ENCODE measurements around the gene MLC1.

MLC1 gene

DNA sequence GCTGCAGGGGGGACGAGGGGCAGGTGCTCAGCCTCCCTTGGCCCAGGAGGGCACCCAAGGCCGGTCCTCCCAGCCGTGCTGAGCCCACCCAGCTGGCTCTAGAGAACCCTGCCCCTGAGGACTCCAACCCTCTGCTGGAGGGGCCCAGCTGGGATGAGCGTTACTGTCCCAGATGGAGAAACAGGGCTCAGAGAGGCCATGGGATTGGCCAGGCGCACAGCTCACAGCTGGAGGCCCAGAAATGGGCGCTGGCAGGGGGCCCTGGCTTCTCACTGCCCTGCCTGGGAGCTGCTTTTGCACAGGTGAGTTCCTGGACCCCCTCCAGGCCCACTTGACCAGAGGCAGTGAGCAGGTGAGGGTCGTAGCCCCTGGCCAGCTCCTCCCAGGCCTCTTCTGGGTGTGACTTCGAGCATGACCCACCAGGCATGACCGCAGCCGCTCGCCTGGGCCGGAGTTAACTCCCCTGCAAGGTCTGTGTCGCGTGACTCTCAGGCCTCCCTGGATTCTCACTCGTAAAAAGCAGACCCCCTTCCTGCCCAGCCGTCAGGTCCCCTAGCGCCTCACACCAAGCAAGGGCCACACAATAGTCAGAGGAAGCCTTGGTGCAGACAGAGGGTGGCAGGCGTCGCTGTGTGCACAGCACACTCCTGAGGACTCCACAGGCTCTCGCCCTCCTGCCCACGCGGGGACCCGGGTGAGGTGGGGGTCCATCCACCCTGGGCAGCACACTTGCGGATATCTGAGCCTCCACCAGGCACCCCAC is 52.9 kb downstream of the MLC1 start:
- no peak overlapping the region for H3K27ac ChIP-seq
- TF ChIP-seq, protein P1, sequence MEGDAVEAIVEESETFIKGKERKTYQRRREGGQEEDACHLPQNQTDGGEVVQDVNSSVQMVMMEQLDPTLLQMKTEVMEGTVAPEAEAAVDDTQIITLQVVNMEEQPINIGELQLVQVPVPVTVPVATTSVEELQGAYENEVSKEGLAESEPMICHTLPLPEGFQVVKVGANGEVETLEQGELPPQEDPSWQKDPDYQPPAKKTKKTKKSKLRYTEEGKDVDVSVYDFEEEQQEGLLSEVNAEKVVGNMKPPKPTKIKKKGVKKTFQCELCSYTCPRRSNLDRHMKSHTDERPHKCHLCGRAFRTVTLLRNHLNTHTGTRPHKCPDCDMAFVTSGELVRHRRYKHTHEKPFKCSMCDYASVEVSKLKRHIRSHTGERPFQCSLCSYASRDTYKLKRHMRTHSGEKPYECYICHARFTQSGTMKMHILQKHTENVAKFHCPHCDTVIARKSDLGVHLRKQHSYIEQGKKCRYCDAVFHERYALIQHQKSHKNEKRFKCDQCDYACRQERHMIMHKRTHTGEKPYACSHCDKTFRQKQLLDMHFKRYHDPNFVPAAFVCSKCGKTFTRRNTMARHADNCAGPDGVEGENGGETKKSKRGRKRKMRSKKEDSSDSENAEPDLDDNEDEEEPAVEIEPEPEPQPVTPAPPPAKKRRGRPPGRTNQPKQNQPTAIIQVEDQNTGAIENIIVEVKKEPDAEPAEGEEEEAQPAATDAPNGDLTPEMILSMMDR (IDR thresholded peaks at IDR 0.05) = no peak

DNA sequence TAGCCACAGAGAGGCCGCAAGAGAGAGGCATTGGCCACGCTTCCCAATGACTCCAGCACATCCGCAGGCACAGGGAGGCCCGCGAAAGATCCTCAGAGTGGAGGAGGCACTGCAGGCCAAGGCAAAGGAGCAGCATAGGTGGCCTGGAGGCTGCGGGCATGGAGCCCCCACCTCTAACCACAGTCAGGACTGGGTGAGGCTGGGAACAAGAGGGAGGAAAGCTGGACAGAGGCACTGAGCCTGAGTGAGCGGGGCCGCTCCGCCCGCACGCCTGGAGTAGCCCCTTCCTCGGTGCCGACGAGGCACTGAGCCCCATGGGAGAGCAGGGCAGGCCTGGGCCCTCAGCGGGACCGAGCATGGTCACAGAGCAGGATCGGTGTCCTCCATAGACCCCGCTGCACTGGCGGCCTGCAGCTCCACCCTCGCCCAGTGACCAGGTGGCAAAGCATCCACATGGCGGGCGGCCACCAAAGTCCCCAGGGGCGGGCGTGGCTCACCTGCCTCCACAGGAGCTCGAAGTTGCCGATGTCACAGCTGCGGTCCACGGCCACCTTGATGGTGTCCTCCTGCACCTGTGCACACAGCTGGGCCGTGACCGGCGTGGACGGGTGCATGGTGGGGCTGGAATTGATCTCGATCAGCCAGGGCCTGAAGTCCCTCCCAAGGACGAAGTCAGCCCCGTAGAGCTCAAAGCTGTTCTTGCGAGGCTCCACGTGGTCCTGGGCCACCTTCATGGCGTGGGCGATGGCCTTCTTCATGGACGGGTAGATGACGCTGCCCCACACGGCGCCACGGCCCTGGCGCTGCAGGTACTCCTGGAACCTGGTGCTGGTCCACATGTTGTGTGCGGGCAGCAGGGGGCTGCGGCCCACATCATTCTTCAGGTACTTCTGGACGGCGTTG is 53.8 kb downstream of the MLC1 start:
- Histone ChIP-seq H3K4me1 (no peaks in the 10 kb centered on the region), H3K79me2 (no peaks in the 10 kb centered on the region), H2AFZ (no peak overlapping the region), H3K4me3 (ENCODE audit: low read depth, low read length) (no peak overlapping the region), H3K9ac (no peak overlapping the region), H3K4me2 (ENCODE audit: low read length) (no peak overlapping the region), H3K27ac (no peak overlapping the region), H3K27me3 (ENCODE audit: control insufficient read depth, insufficient read depth, low read length) (no peaks in the 10 kb centered on the region), H3K36me3 (ENCODE audit: control insufficient read depth, insufficient read depth, low read length) (no peaks in the 10 kb centered on the region), H3K9me3 (ENCODE audit: control insufficient read depth, low read length) (no peaks in the 10 kb centered on the region)
- TF ChIP-seq, protein P1 (IDR thresholded peaks at IDR 0.05) = no peak

More for the DNA sequence above, 52.9 kb downstream of the MLC1 start:
- no peaks in the 10 kb centered on the region for H3K79me2 ChIP-seq
- H3K4me2 ChIP-seq (ENCODE audit: low read length) = no peak overlapping the region
- no peak overlapping the region for H2AFZ ChIP-seq
- no peak overlapping the region for H3K9ac ChIP-seq
- H3K27me3 ChIP-seq (ENCODE audit: control insufficient read depth, insufficient read depth, low read length) = no peaks in the 10 kb centered on the region
- H3K4me1 ChIP-seq = no peaks in the 10 kb centered on the region
- no peak overlapping the region for H3K4me3 ChIP-seq (ENCODE audit: low read depth, low read length)
- H3K9me3 ChIP-seq (ENCODE audit: control insufficient read depth, low read length) = no peaks in the 10 kb centered on the region
- H3K36me3 ChIP-seq (ENCODE audit: control insufficient read depth, insufficient read depth, low read length) = no peaks in the 10 kb centered on the region

GRCh38 chr22:50030297-50031188 is 54.7 kb downstream of the MLC1 start:
- Histone ChIP-seq H2AFZ (no peak overlapping the region), H3K4me1 (no peaks in the 10 kb centered on the region), H3K4me2 (ENCODE audit: low read length) (no peak overlapping the region), H3K9ac (no peak overlapping the region), H3K27ac (no peak overlapping the region), H3K79me2 (no peaks in the 10 kb centered on the region), H3K9me3 (ENCODE audit: control insufficient read depth, low read length) (no peaks in the 10 kb centered on the region), H3K4me3 (ENCODE audit: low read depth, low read length) (no peak overlapping the region), H3K27me3 (ENCODE audit: control insufficient read depth, insufficient read depth, low read length) (no peaks in the 10 kb centered on the region), H3K36me3 (ENCODE audit: control insufficient read depth, insufficient read depth, low read length) (no peaks in the 10 kb centered on the region)
- TF ChIP-seq, protein P1 (IDR thresholded peaks at IDR 0.05) = peak; percentile 68

DNA sequence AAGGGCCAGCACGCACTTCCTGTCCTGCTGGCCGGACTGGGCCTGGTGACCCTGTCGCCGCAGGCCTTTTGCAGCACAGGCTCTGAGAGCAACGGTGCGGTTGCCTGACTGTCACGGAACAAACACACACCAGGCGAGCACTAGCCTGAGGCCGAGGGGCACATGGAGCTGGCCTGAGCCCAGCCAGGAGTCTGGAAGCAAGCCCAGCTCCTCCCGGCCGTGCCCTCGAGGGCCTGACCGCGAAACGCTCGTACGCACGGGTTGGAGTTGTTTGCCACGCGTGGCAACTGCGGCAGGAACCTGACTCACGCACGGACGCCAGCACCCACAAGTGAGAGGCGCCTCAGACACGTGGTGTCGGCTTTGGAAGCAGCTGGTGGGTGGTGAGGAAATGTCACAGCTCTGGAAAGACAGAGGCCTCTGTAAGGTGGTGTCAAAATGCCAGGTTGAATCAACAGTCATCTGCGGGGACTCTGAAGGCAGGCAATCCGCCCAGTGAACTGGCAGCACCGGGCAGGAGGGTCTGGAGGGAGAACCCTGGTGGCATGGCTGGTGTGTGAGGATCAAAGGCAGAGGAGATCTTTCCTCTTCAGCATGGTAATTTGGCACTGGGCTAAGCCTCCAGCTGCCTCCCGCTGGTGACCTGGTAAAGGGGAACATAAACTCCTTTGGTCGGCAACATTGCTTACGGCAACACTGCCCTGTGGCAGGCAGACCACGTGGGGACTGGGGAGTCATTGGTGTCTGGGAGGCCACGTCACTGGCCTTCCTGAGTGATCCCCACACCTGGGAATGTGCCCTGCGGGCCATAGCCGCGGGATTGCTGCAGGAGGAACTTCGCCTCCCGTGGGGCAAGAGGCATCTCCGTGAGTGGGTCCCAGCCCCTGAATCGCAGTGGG is 57.3 kb downstream of the MLC1 start:
- no peaks in the 10 kb centered on the region for H3K36me3 ChIP-seq (ENCODE audit: control insufficient read depth, insufficient read depth, low read length)
- TF ChIP-seq, protein P1 (IDR thresholded peaks at IDR 0.05) = no peak
- no peaks in the 10 kb centered on the region for H3K4me1 ChIP-seq
- no peak overlapping the region for H3K27ac ChIP-seq
- H3K9me3 ChIP-seq (ENCODE audit: control insufficient read depth, low read length) = no peaks in the 10 kb centered on the region
- H3K79me2 ChIP-seq = no peaks in the 10 kb centered on the region
- no peak overlapping the region for H3K9ac ChIP-seq
- no peak overlapping the region for H3K4me3 ChIP-seq (ENCODE audit: low read depth, low read length)
- no peak overlapping the region for H3K4me2 ChIP-seq (ENCODE audit: low read length)
- no peak overlapping the region for H2AFZ ChIP-seq
- H3K27me3 ChIP-seq (ENCODE audit: control insufficient read depth, insufficient read depth, low read length) = no peaks in the 10 kb centered on the region
